ENCODE results near the gene WTIP. TPM values are rescaled to one million over a fixed set of nuclear protein-coding genes. Genes with fewer than 3 reads are reported as not detected.

The WTIP gene
- total RNA-seq, 1 experiment from 2014 or later = 32.5 TPM

DNA sequence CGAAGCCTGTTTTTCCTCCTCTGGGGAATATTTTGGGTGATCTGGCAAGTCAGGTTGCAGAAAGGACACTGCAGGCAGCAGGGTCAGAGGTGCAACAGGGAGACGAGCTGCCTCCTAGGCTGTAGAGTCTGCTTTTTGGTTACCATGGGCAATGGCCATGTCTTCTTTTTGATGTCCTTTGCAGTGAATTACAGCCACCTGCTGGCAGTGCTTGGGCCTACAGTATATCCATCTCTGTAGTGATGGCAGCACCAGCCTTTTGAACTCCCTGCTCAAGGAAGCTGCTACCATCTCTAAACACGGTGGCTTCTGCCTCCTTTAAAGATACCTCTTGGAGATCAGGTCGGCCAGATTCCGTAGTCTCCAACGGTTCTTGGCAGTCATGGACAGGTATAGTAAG lies 73.9 kb downstream of the WTIP start:
- no peak overlapping the region for H2BK120ac ChIP-seq (ENCODE audit: low read depth, low read length, poor library complexity, severe bottlenecking)
- no peak overlapping the region for H2AFZ ChIP-seq (ENCODE audit: low read length)
- H2BK20ac ChIP-seq (ENCODE audit: low read depth, low read length, poor library complexity, severe bottlenecking) = no peak overlapping the region
- H3K23ac ChIP-seq (ENCODE audit: insufficient read length, low read depth, low read length) = no peak overlapping the region
- no peak overlapping the region for H3K4ac ChIP-seq (ENCODE audit: low read depth, low read length)
- no peaks in the 10 kb centered on the region; the same call in 1 of the 2 replicates for H3K79me2 ChIP-seq (ENCODE audit: insufficient read depth, low read length)
- H3K27me3 Mint-ChIP-seq (ENCODE audit: low read depth) = peaks cover 11% of the 10 kb centered on the region
- H3K36me3 Mint-ChIP-seq (ENCODE audit: insufficient read depth in 1 of 3, low read depth in 3 of 3) = no peaks in the 10 kb centered on the region
- no peak overlapping the region for H3K4me2 ChIP-seq (ENCODE audit: insufficient read depth, insufficient read length, low read length)
- peak; percentile 61; the same call in 2 of the 3 replicates for TF ChIP-seq CTCF (conservative IDR thresholded peaks at IDR 0.05)
- H3K4me1 ChIP-seq (ENCODE audit: insufficient read depth, low read length) = no peaks in the 10 kb centered on the region; the same call in 1 of the 2 replicates
- no peak overlapping the region for H2BK5ac ChIP-seq (ENCODE audit: insufficient read length, low read length)
- H3K9ac ChIP-seq (ENCODE audit: extremely low read depth, insufficient read length, low read length) = no peak overlapping the region
- no peak overlapping the region for H2BK12ac ChIP-seq (ENCODE audit: insufficient read length, low read depth, low read length)
- WGBS (ENCODE audit: extremely low coverage, insufficient read length, low lambda C conversion rate) = no CpG with 5 or more reads among the region's 6 CpGs
- peak; percentile 61 for DNase-seq
- H3K14ac ChIP-seq (ENCODE audit: insufficient read depth, low read length) = no peak overlapping the region
- H3K4me3 Mint-ChIP-seq = no peak overlapping the region
- H3T11ph ChIP-seq (ENCODE audit: low read length) = no peak overlapping the region
- H3K18ac ChIP-seq (ENCODE audit: insufficient read length, low read depth, low read length) = no peak overlapping the region
- no peaks in the 10 kb centered on the region for H3K23me2 ChIP-seq (ENCODE audit: insufficient read length, low read depth, low read length, poor library complexity, severe bottlenecking)
- no peak overlapping the region for H2AK5ac ChIP-seq (ENCODE audit: insufficient read length, low read length)
- H3K27ac ChIP-seq (ENCODE audit: insufficient read length, low read depth, low read length) = no peak overlapping the region
- peaks cover 4 to 84% of the 10 kb centered on the region in 2 experiments; a peak in 4 of 5 replicates for H3K9me3 Mint-ChIP-seq
- H3K9me3 ChIP-seq (ENCODE audit: control insufficient read depth, low read depth, low read length) = no peaks in the 10 kb centered on the region
- no peak overlapping the region for H3K56ac ChIP-seq (ENCODE audit: insufficient read length, low read depth, low read length)
- H3K4me1 Mint-ChIP-seq = peaks cover 0 to 13% of the 10 kb centered on the region in 2 experiments; a peak in 2 of 4 replicates
- no peak overlapping the region for H4K8ac ChIP-seq (replicated peaks; ENCODE audit: insufficient read length, low read depth, low read length)
- H3K27ac Mint-ChIP-seq = 0 out of 7 replicates have a peak overlapping the region, but pooled peaks of 1 of the 3 experiments have one; percentile 30
- no peak overlapping the region for H4K5ac ChIP-seq (ENCODE audit: insufficient read length, low read depth, low read length)
- H4K91ac ChIP-seq (ENCODE audit: insufficient read length, low read depth, low read length) = no peak overlapping the region
- H3K27me3 ChIP-seq (ENCODE audit: insufficient read depth, low read length) = no peaks in the 10 kb centered on the region
- no peaks in the 10 kb centered on the region for H4K20me1 ChIP-seq (ENCODE audit: control insufficient read depth, insufficient read depth, insufficient read length)
- H3K79me1 ChIP-seq (ENCODE audit: insufficient read depth, low read depth, low read length, poor library complexity, severe bottlenecking) = no peaks in the 10 kb centered on the region
- H2BK15ac ChIP-seq (ENCODE audit: low read depth, low read length) = no peak overlapping the region

Data from H9 (cell line).